Lower lobe of right lung (tissue), 2 donors: Measurements from ENCODE around the gene FRMD4A. TPM values are rescaled to one million over a fixed set of nuclear protein-coding genes. Genes with fewer than 3 reads are reported as not detected.

Source experiments
- ATAC-seq, 2 donors: fragments of 200-7000 bp; cut with Tn5 transposase; one replicate each; pipeline ENCODE4 v1.9.1; 2020 to 2022; ENCODE audit warnings: mild to moderate bottlenecking in 2 of 2, moderate library complexity in 2 of 2
- DNase-seq: peaks from one replicate; pipeline ENCODE4 v3.0.0-alpha.2; 2020
- H3K27ac ChIP-seq: fragments of 200-600 bp; one replicate; pipeline ENCODE4 v1.8.0; 2022
- H3K27me3 ChIP-seq: fragments of 200-600 bp; one replicate; pipeline ENCODE4 v1.8.0; 2022; ENCODE audit warnings: low read depth
- H3K36me3 ChIP-seq: fragments of 200-600 bp; one replicate; pipeline ENCODE4 v1.8.0; 2022; ENCODE audit warnings: mild to moderate bottlenecking
- H3K4me1 ChIP-seq: fragments of 200-600 bp; one replicate; pipeline ENCODE4 v1.8.0; 2022
- H3K4me3 ChIP-seq: fragments of 200-600 bp; one replicate; pipeline ENCODE4 v1.8.0; 2022; ENCODE audit warnings: mild to moderate bottlenecking
- H3K9me3 ChIP-seq: fragments of 200-600 bp; one replicate; pipeline ENCODE4 v1.8.0; 2022
- intact Hi-C: fragments of 100-400 bp; cut with DNase I; formaldehyde crosslinking; loops from one replicate; pipeline ENCODE4 v1.11.0; 2022
- total RNA-seq: library from RNA; stranded (reverse); fragmentation: NEBNext Ultra II Directional; extraction: Animal tissue kit (Norgen Biotek cat#: 25700); gene quantifications from one replicate; pipeline ENCODE4 v1.2.1, GENCODE V29; 2021
- TF ChIP-seq, protein P1 (sequence below): fragments of 200-600 bp; IDR thresholded peaks from one replicate; pipeline ENCODE4 v1.8.0; 2022; ENCODE audit warnings: antibody characterized with exemption, mild to moderate bottlenecking
- donor health status: DM: no; HTN: yes; CAD: no; lungs with severe emphysema.

FRMD4A gene
- total RNA-seq, 1 donor from 2014 or later: 64.8 TPM

DNA sequence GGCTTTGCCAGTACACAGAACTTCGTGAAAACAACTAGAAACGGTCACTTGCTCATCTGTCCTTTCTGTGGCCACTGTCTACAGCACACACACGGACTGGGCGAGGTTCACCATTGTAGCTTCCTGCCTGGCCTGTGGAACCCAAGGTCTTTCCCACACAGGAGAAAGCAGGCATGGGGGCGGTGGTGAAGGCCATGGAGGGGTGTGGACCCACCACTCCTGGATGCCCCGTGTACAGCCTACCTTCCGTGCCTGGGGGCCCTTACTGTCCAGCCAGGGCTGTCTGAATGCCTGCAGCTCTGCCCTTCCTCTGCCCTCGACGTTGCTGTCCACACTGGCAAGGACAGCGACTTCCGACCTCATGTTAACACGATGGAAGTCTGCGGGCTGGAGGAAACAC, 635.1 kb downstream of the FRMD4A start:
- H3K27me3 ChIP-seq: no peaks in the 10 kb centered on the region
- intact Hi-C loops: no loop called here
- TF ChIP-seq, protein P1, sequence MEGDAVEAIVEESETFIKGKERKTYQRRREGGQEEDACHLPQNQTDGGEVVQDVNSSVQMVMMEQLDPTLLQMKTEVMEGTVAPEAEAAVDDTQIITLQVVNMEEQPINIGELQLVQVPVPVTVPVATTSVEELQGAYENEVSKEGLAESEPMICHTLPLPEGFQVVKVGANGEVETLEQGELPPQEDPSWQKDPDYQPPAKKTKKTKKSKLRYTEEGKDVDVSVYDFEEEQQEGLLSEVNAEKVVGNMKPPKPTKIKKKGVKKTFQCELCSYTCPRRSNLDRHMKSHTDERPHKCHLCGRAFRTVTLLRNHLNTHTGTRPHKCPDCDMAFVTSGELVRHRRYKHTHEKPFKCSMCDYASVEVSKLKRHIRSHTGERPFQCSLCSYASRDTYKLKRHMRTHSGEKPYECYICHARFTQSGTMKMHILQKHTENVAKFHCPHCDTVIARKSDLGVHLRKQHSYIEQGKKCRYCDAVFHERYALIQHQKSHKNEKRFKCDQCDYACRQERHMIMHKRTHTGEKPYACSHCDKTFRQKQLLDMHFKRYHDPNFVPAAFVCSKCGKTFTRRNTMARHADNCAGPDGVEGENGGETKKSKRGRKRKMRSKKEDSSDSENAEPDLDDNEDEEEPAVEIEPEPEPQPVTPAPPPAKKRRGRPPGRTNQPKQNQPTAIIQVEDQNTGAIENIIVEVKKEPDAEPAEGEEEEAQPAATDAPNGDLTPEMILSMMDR: no peak
- H3K36me3 ChIP-seq: peaks cover 74% of the 10 kb centered on the region
- H3K9me3 ChIP-seq: no peaks in the 10 kb centered on the region
- no peak overlapping the region for H3K4me3 ChIP-seq
- peaks cover 10% of the 10 kb centered on the region for H3K4me1 ChIP-seq
- H3K27ac ChIP-seq: peak overlapping the region; percentile 53
- ATAC-seq (peak in 1 of 2 donors; percentile 34), DNase-seq (no peak)

DNA sequence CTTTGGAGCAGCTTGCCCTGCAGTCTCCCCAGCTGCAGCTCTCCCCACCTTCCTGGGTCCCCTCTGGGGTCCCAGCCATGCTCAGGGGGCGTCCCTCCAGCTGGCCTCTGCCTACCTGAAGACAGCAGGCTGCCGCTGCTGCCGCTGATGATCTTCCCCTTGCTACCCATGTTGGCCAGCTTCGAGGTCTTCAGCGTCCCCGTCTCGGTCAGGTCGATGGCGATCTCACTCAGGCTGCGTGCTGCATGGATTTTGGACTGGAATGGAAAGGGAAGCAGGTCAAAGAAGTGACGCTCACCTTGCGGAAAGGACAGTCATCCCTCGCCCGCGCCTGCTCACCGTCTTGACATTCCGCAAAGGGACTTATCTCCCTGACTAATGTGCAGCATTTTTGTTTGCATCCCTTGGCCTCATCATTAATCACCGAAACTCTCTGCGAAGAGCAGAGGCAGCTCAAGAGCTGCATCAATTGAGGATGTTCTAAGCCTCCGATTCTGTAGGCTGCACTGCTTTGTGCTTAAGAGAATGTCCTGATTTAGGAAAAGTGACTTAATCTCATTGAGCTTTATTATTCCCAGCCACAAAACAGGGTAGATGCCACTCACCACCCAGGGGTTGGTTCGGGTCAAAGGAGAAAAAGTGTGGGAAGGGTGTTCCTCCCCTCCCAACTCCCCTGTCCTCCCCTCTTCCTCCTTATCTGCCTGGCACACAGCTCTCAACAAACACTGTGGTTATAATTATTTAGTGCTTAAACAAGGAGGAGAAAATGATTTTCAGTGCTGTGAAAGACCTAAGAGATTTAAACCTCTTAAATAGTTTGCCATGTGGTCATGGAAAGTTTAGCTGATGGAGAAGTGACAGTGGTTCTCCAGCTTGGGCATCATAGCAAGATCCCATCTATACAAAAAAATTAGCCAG, 636.7 kb downstream of the FRMD4A start:
- no peak for DNase-seq

DNA sequence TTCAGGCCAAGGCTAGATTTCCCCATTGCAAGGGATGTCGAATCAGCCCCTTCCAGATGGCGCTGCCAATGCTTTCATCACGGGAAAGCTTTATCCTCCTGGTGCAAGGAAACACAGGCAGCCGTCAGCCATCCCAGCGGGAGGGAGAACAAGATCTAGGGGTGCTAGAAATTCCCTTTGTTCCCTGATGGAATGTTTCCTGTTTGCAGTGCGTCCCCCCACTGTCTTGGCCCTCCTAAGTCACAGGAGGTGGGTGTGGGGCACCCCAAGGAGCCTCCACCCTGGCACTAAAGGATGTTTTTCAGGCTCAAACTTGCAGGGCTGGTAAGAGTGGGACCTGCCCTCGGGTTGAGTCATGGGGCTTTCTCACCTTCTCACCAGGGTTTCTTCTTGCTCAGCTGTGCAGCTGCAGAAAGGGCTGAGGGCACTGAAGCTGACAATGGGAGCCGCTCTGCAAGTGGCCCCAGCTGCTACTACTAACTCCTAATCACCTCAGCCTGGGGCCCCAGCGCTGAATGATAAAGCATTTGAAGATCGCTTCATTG, 640.4 kb downstream of the FRMD4A start:
- H3K27me3 ChIP-seq: no peaks in the 10 kb centered on the region
- H3K4me1 ChIP-seq: peaks cover 16% of the 10 kb centered on the region
- H3K4me3 ChIP-seq: no peak overlapping the region
- no peaks in the 10 kb centered on the region for H3K9me3 ChIP-seq
- TF ChIP-seq, protein P1: no peak
- no peak for DNase-seq
- H3K27ac ChIP-seq: no peak overlapping the region
- ATAC-seq: no peak
- intact Hi-C loops: no loop called here
- H3K36me3 ChIP-seq: peaks cover 49% of the 10 kb centered on the region

More for the DNA sequence above, 636.7 kb downstream of the FRMD4A start:
- no peaks in the 10 kb centered on the region for H3K27me3 ChIP-seq
- H3K4me1 ChIP-seq: peaks cover 10% of the 10 kb centered on the region
- H3K4me3 ChIP-seq: no peak overlapping the region
- intact Hi-C loops: no loop called here
- ATAC-seq: no peak
- no peaks in the 10 kb centered on the region for H3K9me3 ChIP-seq
- TF ChIP-seq, protein P1: no peak
- H3K27ac ChIP-seq: no peak overlapping the region
- H3K36me3 ChIP-seq: peaks cover 74% of the 10 kb centered on the region

DNA sequence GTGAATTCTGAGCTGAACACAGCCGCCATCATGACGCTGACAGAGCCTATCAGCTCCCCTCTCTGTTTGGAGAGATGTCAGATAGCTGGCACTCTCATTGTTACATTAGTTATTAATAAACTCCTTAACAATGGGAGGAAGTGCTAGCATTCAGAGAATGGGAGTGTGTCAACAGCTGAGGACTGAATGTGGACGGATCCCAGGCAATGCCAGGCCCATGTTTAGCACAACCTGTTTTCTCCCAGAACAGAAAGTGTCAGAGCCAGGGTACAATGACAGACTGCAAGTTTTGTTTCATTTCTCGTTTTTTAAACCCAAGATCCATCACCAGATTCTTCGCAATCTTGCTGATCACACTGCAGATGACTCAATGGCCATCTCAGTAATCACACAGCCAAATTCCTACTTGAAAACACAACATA, 644.4 kb downstream of the FRMD4A start:
- ATAC-seq: peak; percentile 56 to 62
- TF ChIP-seq, protein P1: no peak
- Histone ChIP-seq H3K9me3 (no peaks in the 10 kb centered on the region), H3K27me3 (no peaks in the 10 kb centered on the region), H3K4me3 (no peak overlapping the region), H3K36me3 (peaks cover 25% of the 10 kb centered on the region), H3K27ac (peak overlapping the region; percentile 67), H3K4me1 (peaks cover 37% of the 10 kb centered on the region)
- no peak for DNase-seq
- intact Hi-C loops: no loop called here

DNA sequence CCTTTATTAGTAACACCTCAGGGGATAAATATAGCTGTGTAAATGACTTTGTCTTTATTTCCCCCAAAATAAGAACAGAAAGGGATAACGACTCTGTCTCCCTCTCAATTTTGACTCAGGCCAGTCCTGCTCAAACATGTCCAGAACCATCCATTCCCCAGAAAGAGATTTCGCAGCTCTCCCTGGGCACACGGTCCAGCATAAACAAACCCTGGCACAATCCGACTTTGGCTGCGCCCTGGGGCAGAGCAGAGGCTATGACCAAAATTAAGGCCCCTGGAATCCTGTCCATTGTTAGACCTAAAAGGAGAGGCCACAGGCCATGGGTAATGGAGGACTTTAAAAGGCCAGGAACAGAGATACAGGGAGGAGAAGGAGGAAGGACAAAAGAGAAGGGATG, 644.8 kb downstream of the FRMD4A start:
- Histone ChIP-seq H3K27ac (peak overlapping the region; percentile 67), H3K27me3 (no peaks in the 10 kb centered on the region), H3K4me1 (peaks cover 37% of the 10 kb centered on the region), H3K4me3 (no peak overlapping the region), H3K9me3 (no peaks in the 10 kb centered on the region), H3K36me3 (peaks cover 20% of the 10 kb centered on the region)
- intact Hi-C loops: no loop called here
- ATAC-seq (no peak), DNase-seq (no peak)
- TF ChIP-seq, protein P1: no peak
